Ishikawa (cell line): ENCODE data around the gene SLC1A2.

Experiments used
- CREB1 ChIP-seq: IDR thresholded peaks from 2 replicates; pipeline ENCODE4 v1.6.1; 2012; ENCODE audit warnings: low read depth
- EP300 ChIP-seq: IDR thresholded peaks from 2 replicates; pipeline ENCODE4 v1.6.1; 2012; ENCODE audit warnings: borderline replicate concordance
- NFIC ChIP-seq: IDR thresholded peaks from 2 replicates; pipeline ENCODE4 v1.6.1; 2012
- RAD21 ChIP-seq: IDR thresholded peaks from 2 replicates; pipeline ENCODE4 v1.6.1; 2012; ENCODE audit warnings: low read depth
- TAF1 ChIP-seq: IDR thresholded peaks from 2 replicates; pipeline ENCODE4 v1.6.1; 2012; ENCODE audit warnings: low read depth, mild to moderate bottlenecking
- YY1 ChIP-seq: IDR thresholded peaks from 2 replicates; pipeline ENCODE4 v1.6.1; 2012; ENCODE audit warnings: low read depth
- ZBTB7A ChIP-seq: IDR thresholded peaks from 2 replicates; pipeline ENCODE4 v1.6.1; 2012; ENCODE audit warnings: low read depth
- TF ChIP-seq, protein P1 (sequence below): IDR thresholded peaks from 2 replicates; pipeline ENCODE4 v1.6.1; 2012
- TF ChIP-seq, protein P2 (sequence below): IDR thresholded peaks from 2 replicates; pipeline ENCODE4 v1.6.1; 2012; ENCODE audit warnings: low read depth, mild to moderate bottlenecking

DNA sequence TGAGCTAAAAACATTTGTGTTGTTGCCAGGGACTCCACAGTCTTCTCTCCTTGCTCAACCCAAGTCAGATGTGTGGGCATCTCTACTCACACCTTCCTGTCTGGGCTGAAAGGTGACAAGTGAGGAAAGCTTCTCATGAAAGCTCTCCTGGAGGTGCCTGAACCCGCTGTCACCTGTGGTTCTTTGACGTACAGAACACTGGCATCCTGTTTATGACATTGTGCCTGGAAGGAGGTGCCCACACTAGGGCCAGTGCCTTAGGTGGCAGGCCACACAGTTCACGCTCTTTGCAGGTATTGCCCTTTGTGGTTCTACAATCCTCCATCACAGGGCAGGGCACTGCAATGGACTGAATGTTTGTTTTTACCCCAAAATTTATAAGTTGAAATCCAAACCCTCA, 171.9 kb downstream of the SLC1A2 start:
- TF ChIP-seq, protein P1, sequence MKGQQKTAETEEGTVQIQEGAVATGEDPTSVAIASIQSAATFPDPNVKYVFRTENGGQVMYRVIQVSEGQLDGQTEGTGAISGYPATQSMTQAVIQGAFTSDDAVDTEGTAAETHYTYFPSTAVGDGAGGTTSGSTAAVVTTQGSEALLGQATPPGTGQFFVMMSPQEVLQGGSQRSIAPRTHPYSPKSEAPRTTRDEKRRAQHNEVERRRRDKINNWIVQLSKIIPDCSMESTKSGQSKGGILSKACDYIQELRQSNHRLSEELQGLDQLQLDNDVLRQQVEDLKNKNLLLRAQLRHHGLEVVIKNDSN, result no peak
- TF ChIP-seq EP300 (no peak), TAF1 (no peak), NFIC (no peak), YY1 (no peak), ZBTB7A (no peak), RAD21 (no peak), CREB1 (no peak)
- TF ChIP-seq, protein P2, sequence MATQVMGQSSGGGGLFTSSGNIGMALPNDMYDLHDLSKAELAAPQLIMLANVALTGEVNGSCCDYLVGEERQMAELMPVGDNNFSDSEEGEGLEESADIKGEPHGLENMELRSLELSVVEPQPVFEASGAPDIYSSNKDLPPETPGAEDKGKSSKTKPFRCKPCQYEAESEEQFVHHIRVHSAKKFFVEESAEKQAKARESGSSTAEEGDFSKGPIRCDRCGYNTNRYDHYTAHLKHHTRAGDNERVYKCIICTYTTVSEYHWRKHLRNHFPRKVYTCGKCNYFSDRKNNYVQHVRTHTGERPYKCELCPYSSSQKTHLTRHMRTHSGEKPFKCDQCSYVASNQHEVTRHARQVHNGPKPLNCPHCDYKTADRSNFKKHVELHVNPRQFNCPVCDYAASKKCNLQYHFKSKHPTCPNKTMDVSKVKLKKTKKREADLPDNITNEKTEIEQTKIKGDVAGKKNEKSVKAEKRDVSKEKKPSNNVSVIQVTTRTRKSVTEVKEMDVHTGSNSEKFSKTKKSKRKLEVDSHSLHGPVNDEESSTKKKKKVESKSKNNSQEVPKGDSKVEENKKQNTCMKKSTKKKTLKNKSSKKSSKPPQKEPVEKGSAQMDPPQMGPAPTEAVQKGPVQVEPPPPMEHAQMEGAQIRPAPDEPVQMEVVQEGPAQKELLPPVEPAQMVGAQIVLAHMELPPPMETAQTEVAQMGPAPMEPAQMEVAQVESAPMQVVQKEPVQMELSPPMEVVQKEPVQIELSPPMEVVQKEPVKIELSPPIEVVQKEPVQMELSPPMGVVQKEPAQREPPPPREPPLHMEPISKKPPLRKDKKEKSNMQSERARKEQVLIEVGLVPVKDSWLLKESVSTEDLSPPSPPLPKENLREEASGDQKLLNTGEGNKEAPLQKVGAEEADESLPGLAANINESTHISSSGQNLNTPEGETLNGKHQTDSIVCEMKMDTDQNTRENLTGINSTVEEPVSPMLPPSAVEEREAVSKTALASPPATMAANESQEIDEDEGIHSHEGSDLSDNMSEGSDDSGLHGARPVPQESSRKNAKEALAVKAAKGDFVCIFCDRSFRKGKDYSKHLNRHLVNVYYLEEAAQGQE, result no peak
